Cardiac muscle cell (in vitro differentiated cells and primary cell): ENCODE data around the gene NTNG1. TPM values are rescaled to one million over a fixed set of nuclear protein-coding genes. Genes with fewer than 3 reads are reported as not detected.

Experiments
- DNase-seq, 2 donors: peaks; one replicate each; pipeline versions ENCODE4 v3.0.0 to v3.0.0-alpha.2; 2010 to 2017; ENCODE audit warnings: low read depth in 1 of 2, low spot score in 1 of 2
- H3K27ac ChIP-seq: fragments of 200-600 bp; sonication (generic); 2 replicates; pipeline ENCODE4 v1.5.1; 2016
- H3K27me3 ChIP-seq: fragments of 200-600 bp; sonication (generic); 2 replicates; pipeline ENCODE4 v1.6.0; 2016; ENCODE audit warnings: control low read depth
- H3K36me3 ChIP-seq: fragments of 200-600 bp; sonication (generic); 2 replicates; pipeline ENCODE4 v1.5.1; 2016; ENCODE audit warnings: control low read depth
- H3K4me1 ChIP-seq: fragments of 200-600 bp; sonication (generic); 2 replicates; pipeline ENCODE4 v1.8.1; 2017; ENCODE audit warnings: low read depth, mild to moderate bottlenecking, mixed run types
- H3K4me3 ChIP-seq: fragments of 200-600 bp; sonication (generic); 2 replicates; pipeline ENCODE4 v1.5.1; 2016; ENCODE audit warnings: mild to moderate bottlenecking
- H3K9me3 ChIP-seq: fragments of 200-600 bp; sonication (generic); 2 replicates; pipeline ENCODE4 v1.5.1; 2017; ENCODE audit warnings: low read depth, mild to moderate bottlenecking, control low read depth
- CTCF ChIP-seq: IDR thresholded peaks from 2 replicates; pipeline ENCODE4 v1.5.1; 2012; ENCODE audit warnings: low read depth, mild to moderate bottlenecking, low read length
- polyA plus RNA-seq: library from polyadenylated mRNA; unstranded; fragments of >200 nt; fragmentation: Nextera tagmentation; extraction: Ambion mirVana; gene quantifications from 2 replicates; pipeline ENCODE4 v1.2.1, GENCODE V29; 2016
- total RNA-seq: library from RNA; depleted of rRNA; stranded (reverse); fragments of >200 nt; gene quantifications from 2 replicates; pipeline ENCODE4 v1.2.3, GENCODE V29; 2016

NTNG1 gene
- total and polyA plus RNA-seq, 2 experiments from 2014 or later, result 0.12 TPM; not detected in 1

GRCh38 chr1:107262467-107263286 is 121.8 kb downstream of the NTNG1 start:
- Histone ChIP-seq H3K4me1 (no peaks in the 10 kb centered on the region), H3K36me3 (no peaks in the 10 kb centered on the region), H3K4me3 (no peak overlapping the region), H3K27ac (no peak overlapping the region), H3K9me3 (no peaks in the 10 kb centered on the region), H3K27me3 (no peaks in the 10 kb centered on the region)
- TF ChIP-seq CTCF, result no peak
- no peak for DNase-seq

- Histone ChIP-seq H3K9me3 (no peaks in the 10 kb centered on the region), H3K4me3 (no peak overlapping the region), H3K4me1 (no peaks in the 10 kb centered on the region), H3K27me3 (no peaks in the 10 kb centered on the region), H3K27ac (no peak overlapping the region), H3K36me3 (no peaks in the 10 kb centered on the region)
- no peak for TF ChIP-seq CTCF
- no peak for DNase-seq
Measured at GRCh38 chr1:107263291-107263915, 122.6 kb downstream of the NTNG1 start.

GRCh38 chr1:107264007-107264406 is 123.2 kb downstream of the NTNG1 start:
- Histone ChIP-seq H3K36me3 (no peaks in the 10 kb centered on the region), H3K4me3 (no peak overlapping the region), H3K27me3 (no peaks in the 10 kb centered on the region), H3K9me3 (no peaks in the 10 kb centered on the region), H3K4me1 (no peaks in the 10 kb centered on the region), H3K27ac (no peak overlapping the region)
- DNase-seq, result no peak
- no peak for TF ChIP-seq CTCF

- no peak for DNase-seq
- Histone ChIP-seq H3K4me1 (no peaks in the 10 kb centered on the region), H3K36me3 (no peaks in the 10 kb centered on the region), H3K27ac (no peak overlapping the region), H3K27me3 (no peaks in the 10 kb centered on the region), H3K9me3 (no peaks in the 10 kb centered on the region), H3K4me3 (no peak overlapping the region)
- no peak for TF ChIP-seq CTCF
Measured at GRCh38 chr1:107264561-107264960, 123.7 kb downstream of the NTNG1 start.

GRCh38 chr1:107267489-107267888 is 126.7 kb downstream of the NTNG1 start:
- Histone ChIP-seq H3K27ac (no peak overlapping the region), H3K9me3 (no peaks in the 10 kb centered on the region), H3K36me3 (no peaks in the 10 kb centered on the region), H3K4me3 (no peak overlapping the region), H3K27me3 (no peaks in the 10 kb centered on the region), H3K4me1 (no peaks in the 10 kb centered on the region)
- TF ChIP-seq CTCF, result no peak
- no peak for DNase-seq
